Natural killer cell (primary cell): Measurements from ENCODE around the gene RAD51B. TPM values are rescaled to one million over a fixed set of nuclear protein-coding genes. Genes with fewer than 3 reads are reported as not detected.
"Not testable (repeated sequence)": the region's sequence is repeated elsewhere in the genome, so short reads cannot be mapped to it uniquely, and the experiment has no call there.

Experiments
- ATAC-seq, 3 donors: fragments of 150-1000 bp in 2 of 3; fragments of 200-7000 bp in 1 of 3; cut with Tn5 transposase; 1 replicate in 1 of 3; 2 replicates in 2 of 3; pipeline ENCODE4 v1.10.0; 2021; ENCODE audit warnings: mild to moderate bottlenecking in 2 of 3, moderate library complexity in 2 of 3
- DNase-seq, 2 donors: peaks; one replicate each; pipeline versions ENCODE4 v3.0.0 to v3.0.0-alpha.2; 2013 to 2021; ENCODE audit warnings: mixed read lengths in 1 of 2
- H3K27ac ChIP-seq: one replicate; pipeline ENCODE4 v1.5.1; 2013; ENCODE audit warnings: mild to moderate bottlenecking, low read length
- H3K27me3 ChIP-seq: one replicate; pipeline ENCODE4 v1.6.1; 2013; ENCODE audit warnings: low read length; ENCODE audit not compliant: control insufficient read depth, insufficient read depth
- H3K36me3 ChIP-seq: one replicate; pipeline ENCODE4 v1.6.1; 2013; ENCODE audit warnings: low read length; ENCODE audit not compliant: control insufficient read depth, insufficient read depth
- H3K4me1 ChIP-seq: one replicate; pipeline ENCODE4 v1.6.1; 2013; ENCODE audit warnings: low read length; ENCODE audit not compliant: control insufficient read depth, insufficient read depth
- H3K4me3 ChIP-seq: one replicate; pipeline ENCODE4 v1.5.1; 2013; ENCODE audit warnings: low read length
- H3K9me3 ChIP-seq: one replicate; pipeline ENCODE4 v1.6.1; 2013; ENCODE audit warnings: low read length; ENCODE audit not compliant: control insufficient read depth, insufficient read depth
- H3K27ac Mint-ChIP-seq, 2 donors: one replicate each; pipeline ENCODE4 v1.8.0; 2022; ENCODE audit warnings: mild to moderate bottlenecking in 2 of 2, mixed read lengths in 2 of 2, moderate library complexity in 1 of 2
- H3K27me3 Mint-ChIP-seq, 2 donors: one replicate each; pipeline ENCODE4 v1.8.0; 2022; ENCODE audit warnings: low read depth in 2 of 2, mixed read lengths in 2 of 2
- H3K36me3 Mint-ChIP-seq: one replicate; pipeline ENCODE4 v1.8.0; 2022; ENCODE audit warnings: mixed read lengths
- H3K4me1 Mint-ChIP-seq, 2 donors: one replicate each; pipeline ENCODE4 v1.8.0; 2022; ENCODE audit warnings: mixed read lengths in 2 of 2
- H3K4me3 Mint-ChIP-seq: one replicate; pipeline ENCODE4 v1.8.0; 2022; ENCODE audit warnings: mild to moderate bottlenecking, moderate library complexity, mixed read lengths
- H3K9me3 Mint-ChIP-seq, 2 donors: one replicate each; pipeline ENCODE4 v1.8.0; 2022; ENCODE audit warnings: mixed read lengths in 2 of 2
- WGBS: methylation state at CpG from one replicate; pipeline ENCODE4 v1.1.7; 2013; ENCODE audit warnings: missing lambda C conversion rate; ENCODE audit not compliant: insufficient coverage; 5-methylcytosine and 5-hydroxymethylcytosine counted together
- intact Hi-C: fragments of 100-400 bp; cut with micrococcal nuclease; formaldehyde crosslinking; loops from one replicate; pipeline ENCODE4 v1.14.2; 2022
- total RNA-seq, 4 donors: library from RNA; stranded (reverse); fragments of 120-200 nt in 1 of 4; gene quantifications; one replicate each; pipeline versions ENCODE4 v1.2.3 to v1.2.4, GENCODE V29; 2013 to 2022
- TF ChIP-seq, protein P1 (sequence below): fragments of 200-600 bp; IDR thresholded peaks from one replicate; pipeline ENCODE4 v1.8.0; 2022; ENCODE audit warnings: antibody characterized with exemption

RAD51B gene
- total RNA-seq, 3 donors from 2014 or later (not counting 1 experiment from before 2014, with no cell fraction given): 28.1 to 37.6 (median 28.6) TPM

DNA sequence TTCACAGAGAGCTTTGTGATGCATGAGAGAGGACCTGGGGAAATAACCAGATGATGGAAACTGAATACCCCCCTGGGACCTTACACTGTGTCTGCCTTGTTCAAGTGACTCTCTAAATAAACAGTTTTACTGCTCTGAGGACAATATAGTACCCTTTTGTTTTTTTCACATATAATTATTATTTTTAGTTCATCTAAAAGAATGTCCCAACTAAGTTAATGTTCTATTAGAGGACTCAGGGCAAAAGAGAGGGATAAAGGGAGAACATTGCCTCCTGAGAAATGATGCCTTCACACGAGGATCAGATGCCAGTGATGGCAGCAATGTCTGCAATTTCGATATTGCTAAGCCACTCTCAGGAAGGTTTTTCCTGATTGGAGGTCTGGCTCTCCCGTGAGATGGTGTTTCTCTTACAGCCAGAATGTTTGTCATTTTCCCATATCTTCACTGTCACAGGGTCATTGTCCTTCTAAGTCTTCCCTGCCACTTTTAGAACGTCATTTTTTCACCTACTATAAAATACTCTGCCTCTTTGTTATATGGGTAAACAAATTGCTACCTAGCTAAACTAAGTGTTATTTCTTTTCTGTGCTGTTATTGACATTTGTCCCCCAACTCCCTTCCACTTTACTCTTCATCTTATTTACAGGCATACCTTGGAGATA is 201.6 kb downstream of the RAD51B start:
- Histone ChIP-seq H3K36me3 (no peaks in the 10 kb centered on the region), H3K4me3 (no peak overlapping the region), H3K27ac (no peak overlapping the region), H3K27me3 (no peaks in the 10 kb centered on the region), H3K9me3 (peaks cover 4% of the 10 kb centered on the region), H3K4me1 (no peaks in the 10 kb centered on the region)
- intact Hi-C loops: no loop called here
- Mint-ChIP-seq H3K27me3 (no peaks in the 10 kb centered on the region), H3K36me3 (peaks cover 6% of the 10 kb centered on the region), H3K4me1 (no peaks in the 10 kb centered on the region), H3K27ac (no peak overlapping the region), H3K9me3 (no peaks in the 10 kb centered on the region), H3K4me3 (no peak overlapping the region)
- ATAC-seq (no peak), DNase-seq (no peak)
- 69% methylated on average over 3 of the region's 4 CpGs for WGBS
- TF ChIP-seq, protein P1, sequence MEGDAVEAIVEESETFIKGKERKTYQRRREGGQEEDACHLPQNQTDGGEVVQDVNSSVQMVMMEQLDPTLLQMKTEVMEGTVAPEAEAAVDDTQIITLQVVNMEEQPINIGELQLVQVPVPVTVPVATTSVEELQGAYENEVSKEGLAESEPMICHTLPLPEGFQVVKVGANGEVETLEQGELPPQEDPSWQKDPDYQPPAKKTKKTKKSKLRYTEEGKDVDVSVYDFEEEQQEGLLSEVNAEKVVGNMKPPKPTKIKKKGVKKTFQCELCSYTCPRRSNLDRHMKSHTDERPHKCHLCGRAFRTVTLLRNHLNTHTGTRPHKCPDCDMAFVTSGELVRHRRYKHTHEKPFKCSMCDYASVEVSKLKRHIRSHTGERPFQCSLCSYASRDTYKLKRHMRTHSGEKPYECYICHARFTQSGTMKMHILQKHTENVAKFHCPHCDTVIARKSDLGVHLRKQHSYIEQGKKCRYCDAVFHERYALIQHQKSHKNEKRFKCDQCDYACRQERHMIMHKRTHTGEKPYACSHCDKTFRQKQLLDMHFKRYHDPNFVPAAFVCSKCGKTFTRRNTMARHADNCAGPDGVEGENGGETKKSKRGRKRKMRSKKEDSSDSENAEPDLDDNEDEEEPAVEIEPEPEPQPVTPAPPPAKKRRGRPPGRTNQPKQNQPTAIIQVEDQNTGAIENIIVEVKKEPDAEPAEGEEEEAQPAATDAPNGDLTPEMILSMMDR: no peak

DNA sequence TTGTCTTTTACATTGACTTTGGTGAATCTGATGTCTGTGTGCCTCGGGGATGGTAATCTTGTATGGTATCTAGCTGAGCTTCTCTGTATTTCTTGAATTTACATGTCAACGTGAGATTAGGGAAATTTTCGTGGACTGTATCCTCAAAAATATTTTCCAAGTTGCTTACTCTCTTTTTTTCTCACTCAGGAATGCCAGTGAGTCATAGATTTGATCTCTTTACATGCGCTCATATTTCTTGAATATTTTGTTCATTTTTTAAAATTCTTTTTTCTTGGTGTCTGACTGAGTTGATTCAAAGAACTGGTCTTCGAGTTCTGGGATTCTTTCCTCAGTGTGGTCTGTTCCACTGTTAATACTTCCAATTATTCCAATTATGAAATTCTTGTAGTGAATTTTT is 207.7 kb downstream of the RAD51B start:
- Mint-ChIP-seq H3K4me1 (no peaks in the 10 kb centered on the region), H3K27ac (no peak overlapping the region), H3K27me3 (no peaks in the 10 kb centered on the region), H3K36me3 (peaks cover 16% of the 10 kb centered on the region), H3K9me3 (peaks cover 0 to 5% of the 10 kb centered on the region in 2 donors), H3K4me3 (no peak overlapping the region)
- TF ChIP-seq, protein P1: no peak
- DNase-seq (no peak), ATAC-seq (no peak)
- WGBS: 93% methylated on average over 3 of the region's 5 CpGs
- intact Hi-C loops: no loop called here
- H3K36me3 ChIP-seq: no peaks in the 10 kb centered on the region
- H3K4me1 ChIP-seq: no peaks in the 10 kb centered on the region
- peaks cover 4% of the 10 kb centered on the region for H3K9me3 ChIP-seq
- no peak overlapping the region for H3K4me3 ChIP-seq
- no peaks in the 10 kb centered on the region for H3K27me3 ChIP-seq
- H3K27ac ChIP-seq: no peak overlapping the region

DNA sequence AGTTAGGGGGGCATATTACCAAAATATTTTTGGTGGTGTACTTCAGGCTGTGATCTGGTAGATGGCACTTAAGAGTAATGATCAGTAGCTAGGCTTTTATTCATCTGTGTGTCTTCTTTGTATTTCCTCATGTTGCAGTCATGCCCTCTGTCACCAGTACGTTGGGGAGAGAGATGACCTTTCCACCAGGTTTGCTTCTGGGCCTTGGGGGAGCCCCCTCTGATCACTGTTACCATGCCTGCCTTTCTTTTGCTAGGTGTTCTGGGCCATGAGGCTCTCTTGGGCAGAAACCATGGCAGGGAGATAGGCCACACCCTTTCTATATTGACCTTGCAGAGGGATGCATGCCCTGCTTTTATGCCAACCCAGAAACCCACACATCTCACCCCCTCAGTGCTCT is 208.5 kb downstream of the RAD51B start:
- 64% methylated on average over 1 of the region's 1 CpG for WGBS
- Histone ChIP-seq H3K36me3 (no peaks in the 10 kb centered on the region), H3K4me3 (no peak overlapping the region), H3K27ac (no peak overlapping the region), H3K4me1 (no peaks in the 10 kb centered on the region), H3K27me3 (no peaks in the 10 kb centered on the region), H3K9me3 (peaks cover 4% of the 10 kb centered on the region)
- intact Hi-C loops: no loop called here
- Mint-ChIP-seq H3K4me1 (no peaks in the 10 kb centered on the region), H3K4me3 (no peak overlapping the region), H3K27ac (no peak overlapping the region), H3K27me3 (no peaks in the 10 kb centered on the region), H3K36me3 (peaks cover 16% of the 10 kb centered on the region), H3K9me3 (peaks cover 0 to 5% of the 10 kb centered on the region in 2 donors)
- DNase-seq (no peak), ATAC-seq (no peak)
- TF ChIP-seq, protein P1: no peak

DNA sequence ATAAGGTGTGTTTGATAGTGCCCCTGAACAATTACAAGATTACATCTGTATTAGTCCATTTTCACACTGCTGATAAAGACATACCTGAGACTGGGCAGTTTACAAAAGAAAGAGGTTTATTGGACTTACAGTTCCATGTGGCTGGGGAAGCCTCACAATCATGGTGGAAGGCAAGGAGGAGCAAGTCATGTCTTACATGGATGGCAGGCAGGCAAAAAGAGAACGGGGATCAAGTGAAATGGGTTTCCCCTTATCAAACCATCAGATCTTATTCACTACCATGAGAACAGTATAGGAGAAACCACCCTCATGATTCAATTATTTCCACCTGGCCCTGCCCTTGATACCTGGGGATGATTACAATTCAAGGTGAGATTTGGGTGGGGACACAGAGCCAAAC is 211.4 kb downstream of the RAD51B start:
- 86% methylated on average over 1 of the region's 1 CpG for WGBS
- H3K36me3 Mint-ChIP-seq, H3K27ac Mint-ChIP-seq, H3K9me3 ChIP-seq, ATAC-seq, intact Hi-C loops, H3K27ac ChIP-seq, H3K4me3 ChIP-seq, DNase-seq, H3K27me3 Mint-ChIP-seq, H3K4me1 ChIP-seq, H3K4me3 Mint-ChIP-seq, H3K36me3 ChIP-seq, H3K27me3 ChIP-seq, H3K9me3 Mint-ChIP-seq, H3K4me1 Mint-ChIP-seq: not testable (repeated sequence)
